ENCODE results near the gene ADAM30. TPM values are rescaled to one million over a fixed set of nuclear protein-coding genes. Genes with fewer than 3 reads are reported as not detected.

ADAM30 gene
- total and polyA plus RNA-seq, 2 experiments from 2014 or later, result not detected

GRCh38 chr1:119914071-119914470 lies 17.8 kb upstream of the ADAM30 start:
- Histone ChIP-seq H3K27me3 (no peaks in the 10 kb centered on the region), H3K4me3 (no peak overlapping the region), H3K27ac (no peak overlapping the region), H3K4me1 (ENCODE audit: low read depth) (no peaks in the 10 kb centered on the region), H3K9me3 (ENCODE audit: low read depth) (no peaks in the 10 kb centered on the region), H3K36me3 (peaks cover 40% of the 10 kb centered on the region)
- DNase-seq (ENCODE audit: low read depth in 1 of 2, low spot score in 1 of 2), result peak in 1 of 2 donors; percentile 6
- no peak for TF ChIP-seq CTCF (IDR thresholded peaks at IDR 0.05; ENCODE audit: low read depth, low read length)

GRCh38 chr1:119912963-119913362 lies 16.6 kb upstream of the ADAM30 start:
- no peak for TF ChIP-seq CTCF (IDR thresholded peaks at IDR 0.05; ENCODE audit: low read depth, low read length)
- peaks cover 30% of the 10 kb centered on the region for H3K36me3 ChIP-seq
- no peaks in the 10 kb centered on the region for H3K9me3 ChIP-seq (ENCODE audit: low read depth)
- H3K27me3 ChIP-seq, result no peaks in the 10 kb centered on the region
- H3K27ac ChIP-seq, result no peak overlapping the region
- H3K4me3 ChIP-seq, result no peak overlapping the region
- no peaks in the 10 kb centered on the region for H3K4me1 ChIP-seq (ENCODE audit: low read depth)
- no peak for DNase-seq (ENCODE audit: low read depth in 1 of 2, low spot score in 1 of 2)

GRCh38 chr1:119911775-119912174 lies 15.5 kb upstream of the ADAM30 start:
- H3K4me3 ChIP-seq, result no peak overlapping the region
- H3K9me3 ChIP-seq (ENCODE audit: low read depth), result no peaks in the 10 kb centered on the region
- no peaks in the 10 kb centered on the region for H3K27me3 ChIP-seq
- DNase-seq (ENCODE audit: low read depth in 1 of 2, low spot score in 1 of 2), result no peak
- H3K27ac ChIP-seq, result no peak overlapping the region
- no peak for TF ChIP-seq CTCF (IDR thresholded peaks at IDR 0.05; ENCODE audit: low read depth, low read length)
- H3K36me3 ChIP-seq, result peaks cover 22% of the 10 kb centered on the region
- H3K4me1 ChIP-seq (ENCODE audit: low read depth), result no peaks in the 10 kb centered on the region

GRCh38 chr1:119910618-119911017 lies 14.3 kb upstream of the ADAM30 start:
- H3K27me3 ChIP-seq, result no peaks in the 10 kb centered on the region
- DNase-seq (ENCODE audit: low read depth in 1 of 2, low spot score in 1 of 2), result no peak
- TF ChIP-seq CTCF (IDR thresholded peaks at IDR 0.05; ENCODE audit: low read depth, low read length), result no peak
- no peak overlapping the region for H3K4me3 ChIP-seq
- no peaks in the 10 kb centered on the region for H3K9me3 ChIP-seq (ENCODE audit: low read depth)
- H3K27ac ChIP-seq, result no peak overlapping the region
- peaks cover 11% of the 10 kb centered on the region for H3K36me3 ChIP-seq
- no peaks in the 10 kb centered on the region for H3K4me1 ChIP-seq (ENCODE audit: low read depth)

- no peaks in the 10 kb centered on the region for H3K4me1 ChIP-seq (ENCODE audit: low read depth)
- H3K4me3 ChIP-seq, result no peak overlapping the region
- H3K9me3 ChIP-seq (ENCODE audit: low read depth), result no peaks in the 10 kb centered on the region
- DNase-seq (ENCODE audit: low read depth in 1 of 2, low spot score in 1 of 2), result no peak
- no peaks in the 10 kb centered on the region for H3K27me3 ChIP-seq
- no peak overlapping the region for H3K27ac ChIP-seq
- H3K36me3 ChIP-seq, result peaks cover 6% of the 10 kb centered on the region
- TF ChIP-seq CTCF (IDR thresholded peaks at IDR 0.05; ENCODE audit: low read depth, low read length), result no peak
Observed at GRCh38 chr1:119909890-119910596, 13.7 kb upstream of the ADAM30 start.
